Colonic mucosa (tissue), 4 donors: ENCODE results near the gene AMOTL2. TPM values are rescaled to one million over a fixed set of nuclear protein-coding genes. Genes with fewer than 3 reads are reported as not detected.

Experiments
- DNase-seq: peaks from one replicate; pipeline ENCODE4 v3.0.0-alpha.2; 2020
- H3K27ac ChIP-seq: fragments of 200-600 bp; one replicate; pipeline ENCODE4 v1.8.0; 2021
- H3K27me3 ChIP-seq: fragments of 200-600 bp; one replicate; pipeline ENCODE4 v1.8.0; 2021
- H3K36me3 ChIP-seq: fragments of 200-600 bp; one replicate; pipeline ENCODE4 v1.8.0; 2021
- H3K4me1 ChIP-seq: fragments of 200-600 bp; one replicate; pipeline ENCODE4 v1.8.0; 2021; ENCODE audit warnings: mild to moderate bottlenecking
- H3K4me3 ChIP-seq: fragments of 200-600 bp; one replicate; pipeline ENCODE4 v1.8.0; 2021
- H3K9ac ChIP-seq, 2 donors: one replicate each; pipeline ENCODE4 v1.7.0; 2013; ENCODE audit warnings: control low read depth in 2 of 2, low read depth in 2 of 2, low read length in 2 of 2
- H3K9me3 ChIP-seq: fragments of 200-600 bp; one replicate; pipeline ENCODE4 v1.8.0; 2021
- CTCF ChIP-seq: fragments of 200-600 bp; IDR thresholded peaks from one replicate; pipeline ENCODE4 v1.8.0; 2022; ENCODE audit warnings: antibody characterized with exemption, mild to moderate bottlenecking
- intact Hi-C: fragments of 100-400 bp; cut with DNase I; formaldehyde crosslinking; loops from one replicate; pipeline ENCODE4 v1.14.1; 2022
- total RNA-seq, 2 donors: library from RNA; stranded (reverse); fragmentation: NEBNext Ultra II Directional in 1 of 2; extraction: Animal tissue kit (Norgen Biotek cat#: 25700) in 1 of 2; gene quantifications; one replicate each; pipeline ENCODE4 v1.2.1, GENCODE V29; 2021
- donor health status: healthy.
- donor health status: DM: no; HTN: no; CAD: no.
- donor health status: DM: no; HTN: no; CAD: no.

AMOTL2 gene
- total RNA-seq, 2 donors from 2014 or later: 17.8 to 19.9 TPM

GRCh38 chr3:134320749-134321148, 53.5 kb downstream of the AMOTL2 start:
- intact Hi-C loops: no loop called here
- Histone ChIP-seq H3K27ac (no peak overlapping the region), H3K9me3 (no peaks in the 10 kb centered on the region), H3K36me3 (no peaks in the 10 kb centered on the region), H3K4me3 (no peak overlapping the region), H3K9ac (no peak overlapping the region), H3K4me1 (no peaks in the 10 kb centered on the region), H3K27me3 (no peaks in the 10 kb centered on the region)
- TF ChIP-seq CTCF: no peak
- peak; percentile 2 for DNase-seq

GRCh38 chr3:134319931-134320330, 54.3 kb downstream of the AMOTL2 start:
- Histone ChIP-seq H3K27me3 (no peaks in the 10 kb centered on the region), H3K9ac (no peak overlapping the region), H3K4me3 (no peak overlapping the region), H3K9me3 (no peaks in the 10 kb centered on the region), H3K36me3 (no peaks in the 10 kb centered on the region), H3K27ac (no peak overlapping the region), H3K4me1 (no peaks in the 10 kb centered on the region)
- TF ChIP-seq CTCF: no peak
- intact Hi-C loops: no loop called here
- DNase-seq: no peak

GRCh38 chr3:134318166-134318565, 56.1 kb downstream of the AMOTL2 start:
- Histone ChIP-seq H3K9ac (no peak overlapping the region), H3K9me3 (no peaks in the 10 kb centered on the region), H3K27ac (no peak overlapping the region), H3K4me3 (no peak overlapping the region), H3K27me3 (no peaks in the 10 kb centered on the region), H3K4me1 (peaks cover 5% of the 10 kb centered on the region), H3K36me3 (no peaks in the 10 kb centered on the region)
- intact Hi-C loops: no loop called here
- no peak for TF ChIP-seq CTCF
- peak; percentile 11 for DNase-seq

GRCh38 chr3:134317106-134317947, 56.9 kb downstream of the AMOTL2 start:
- Histone ChIP-seq H3K4me1 (peaks cover 5% of the 10 kb centered on the region), H3K27me3 (no peaks in the 10 kb centered on the region), H3K36me3 (no peaks in the 10 kb centered on the region), H3K4me3 (no peak overlapping the region), H3K27ac (no peak overlapping the region), H3K9me3 (no peaks in the 10 kb centered on the region), H3K9ac (no peak overlapping the region)
- peak; percentile 13 for DNase-seq
- intact Hi-C loops: no loop called here
- TF ChIP-seq CTCF: no peak

- TF ChIP-seq CTCF: no peak
- intact Hi-C loops: no loop called here
- Histone ChIP-seq H3K4me1 (peaks cover 5% of the 10 kb centered on the region), H3K27ac (peak overlapping the region; percentile 36), H3K27me3 (no peaks in the 10 kb centered on the region), H3K9ac (no peak overlapping the region), H3K9me3 (no peaks in the 10 kb centered on the region), H3K36me3 (no peaks in the 10 kb centered on the region), H3K4me3 (no peak overlapping the region)
- peak; percentile 42 for DNase-seq
Measured at GRCh38 chr3:134315286-134316106, 58.8 kb downstream of the AMOTL2 start.
